Measurements from ENCODE around the gene VMAC. TPM values are rescaled to one million over a fixed set of nuclear protein-coding genes. Genes with fewer than 3 reads are reported as not detected.

The VMAC gene
- total RNA-seq, 2 experiments from 2014 or later = 1.4 to 1.9 TPM

- Mint-ChIP-seq H3K36me3 (peaks cover 24% of the 10 kb centered on the region), H3K9me3 (no peaks in the 10 kb centered on the region), H3K27me3 (no peaks in the 10 kb centered on the region), H3K4me3 (no peak overlapping the region), H3K27ac (peak overlapping the region; percentile 65), H3K4me1 (peaks cover 84% of the 10 kb centered on the region)
- no peak for DNase-seq
These were observed 53.6 kb downstream of the VMAC start for GRCh38 chr19:5958074-5958850.

GRCh38 chr19:5958851-5959122 is 54.1 kb downstream of the VMAC start:
- no peak for DNase-seq
- Mint-ChIP-seq H3K4me3 (no peak overlapping the region), H3K27me3 (no peaks in the 10 kb centered on the region), H3K27ac (peak overlapping the region; percentile 50), H3K36me3 (peaks cover 22% of the 10 kb centered on the region), H3K4me1 (peaks cover 84% of the 10 kb centered on the region), H3K9me3 (no peaks in the 10 kb centered on the region)

GRCh38 chr19:5959260-5960004 is 54.8 kb downstream of the VMAC start:
- Mint-ChIP-seq H3K4me1 (peaks cover 84% of the 10 kb centered on the region), H3K36me3 (peaks cover 19% of the 10 kb centered on the region), H3K27me3 (no peaks in the 10 kb centered on the region), H3K27ac (peak overlapping the region; percentile 50), H3K4me3 (no peak overlapping the region), H3K9me3 (no peaks in the 10 kb centered on the region)
- DNase-seq = no peak

Other genes with a start within 250 kb of the VMAC start
- gene MICOS13, start 224.4 kb upstream of the VMAC start, total RNA-seq = 10 to 100 TPM; 44.6 to 53.5 TPM
- 1 to 10 TPM; 1.5 to 3.2 TPM for gene HSD11B1L, start 223.8 kb upstream of the VMAC start, total RNA-seq
- 1,000 to 10,000 TPM; 1,649 to 1,711 TPM for gene RPL36, start 214.6 kb upstream of the VMAC start, total RNA-seq
- 100 to 1,000 TPM; 277 to 287 TPM for gene LONP1, start 184.7 kb upstream of the VMAC start, total RNA-seq
- not detected for gene CATSPERD, start 184.2 kb upstream of the VMAC start, total RNA-seq
- 10 to 100 TPM; 14.1 to 14.3 TPM for gene PRR22, start 120.1 kb upstream of the VMAC start, total RNA-seq
- 100 to 1,000 TPM; 103 to 106 TPM for gene DUS3L, start 113.7 kb upstream of the VMAC start, total RNA-seq
- under 1 TPM; 0.21 to 0.38 TPM for gene NRTN, start 99.8 kb upstream of the VMAC start, total RNA-seq
- gene FUT6, start 65.2 kb upstream of the VMAC start, total RNA-seq = not detected
- gene FUT3, start 53.4 kb upstream of the VMAC start, total RNA-seq = not detected
- not detected for gene FUT5, start 34.3 kb upstream of the VMAC start, total RNA-seq
- gene NDUFA11, start 1.1 kb upstream of the VMAC start, total RNA-seq = 100 to 1,000 TPM; 244 to 255 TPM
- gene CAPS, start 9.4 kb downstream of the VMAC start, total RNA-seq = 1 to 10 TPM; 1.9 to 2.6 TPM
- gene RANBP3, start 73.3 kb downstream of the VMAC start, total RNA-seq = 100 to 1,000 TPM in 1 of 2 experiments, 10 to 100 TPM in 1; 94.0 to 109 TPM
- gene RFX2, start 205.6 kb downstream of the VMAC start, total RNA-seq = 10 to 100 TPM in 1 of 2 experiments, 1 to 10 TPM in 1; 9.5 to 10.3 TPM
- not detected for gene ACSBG2, start 230.8 kb downstream of the VMAC start, total RNA-seq

Measured in activated naive CD8-positive, alpha-beta T cell treated with anti-CD3 and anti-CD28 coated beads for 36 hours (primary cell).